Fibroblast of the conjunctiva (primary cell): ENCODE data around the gene DNAH9.

Experiments used
- DNase-seq: peaks from one replicate; pipeline ENCODE4 v3.0.0-alpha.2; 2010; ENCODE audit warnings: low read depth

DNAH9 gene

GRCh38 chr17:11601661-11602060 lies 3.4 kb downstream of the DNAH9 start:
- DNase-seq = no peak

- DNase-seq = no peak
Observed at GRCh38 chr17:11608396-11608795, 10.1 kb downstream of the DNAH9 start.

GRCh38 chr17:11610999-11611566 lies 12.8 kb downstream of the DNAH9 start:
- DNase-seq = no peak

- no peak for DNase-seq
Observed at GRCh38 chr17:11612956-11613355, 14.7 kb downstream of the DNAH9 start.

GRCh38 chr17:11618861-11619566 lies 20.7 kb downstream of the DNAH9 start:
- no peak for DNase-seq

- no peak for DNase-seq
Observed at GRCh38 chr17:11622492-11622891, 24.2 kb downstream of the DNAH9 start.

DNA sequence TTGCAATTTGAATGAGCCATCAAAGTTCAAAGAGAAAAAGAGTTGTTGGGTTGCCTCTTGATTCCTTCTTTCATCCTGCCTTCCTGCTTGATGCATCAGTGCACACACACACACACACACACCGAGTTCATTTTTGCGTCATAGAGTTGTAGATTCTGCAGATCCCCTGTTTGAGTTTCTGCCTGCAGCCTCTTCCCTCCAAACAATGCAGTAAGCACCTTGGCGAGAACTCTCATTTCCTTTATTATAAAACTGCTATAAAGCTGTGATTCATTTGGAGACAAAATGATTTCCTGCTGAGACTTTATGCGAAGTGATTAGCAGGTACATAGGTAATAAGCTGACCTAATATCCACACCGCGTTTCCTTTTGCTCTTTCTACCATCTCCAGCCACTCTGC lies 26.7 kb downstream of the DNAH9 start:
- no peak for DNase-seq

- no peak for DNase-seq
Observed at GRCh38 chr17:11625878-11626277, 27.6 kb downstream of the DNAH9 start.

GRCh38 chr17:11627301-11627940 lies 29.2 kb downstream of the DNAH9 start:
- no peak for DNase-seq

DNA sequence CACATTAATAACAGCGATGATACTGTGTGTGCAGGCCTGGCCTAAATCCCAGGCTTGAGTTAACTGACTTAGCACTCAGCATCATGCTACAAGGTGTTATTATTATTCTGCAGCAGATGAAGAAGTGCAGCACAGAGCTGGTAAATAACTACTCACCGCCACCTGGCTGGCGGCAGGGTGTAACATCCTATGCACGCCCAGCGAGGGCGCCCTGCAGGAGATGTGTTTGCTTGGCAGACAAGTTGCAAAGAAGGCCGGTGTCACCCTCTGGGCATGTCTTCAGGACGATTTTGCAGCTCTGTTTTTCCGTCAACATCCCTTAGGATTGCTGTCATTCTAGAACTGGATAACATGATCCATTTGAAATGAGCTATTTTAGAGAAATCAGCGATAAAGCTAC lies 30.1 kb downstream of the DNAH9 start:
- DNase-seq = no peak

DNA sequence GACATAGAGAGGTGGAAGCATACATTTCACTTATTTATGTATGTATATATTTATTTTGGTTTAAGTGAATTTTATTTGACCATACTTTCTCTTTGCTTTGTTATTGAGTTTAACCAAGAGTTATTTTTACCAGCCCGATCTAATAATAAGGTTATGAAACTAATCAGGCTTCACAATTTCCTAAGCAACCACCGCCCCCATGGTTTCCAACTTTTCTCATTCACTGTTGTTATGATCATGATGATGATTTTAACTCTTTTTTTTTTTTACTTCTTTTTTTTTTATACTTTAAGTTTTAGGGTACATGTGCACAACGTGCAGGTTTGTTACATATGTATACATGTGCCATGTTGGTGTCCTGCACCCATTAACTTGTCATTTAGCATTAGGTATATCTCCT lies 30.6 kb downstream of the DNAH9 start:
- DNase-seq = no peak

DNA sequence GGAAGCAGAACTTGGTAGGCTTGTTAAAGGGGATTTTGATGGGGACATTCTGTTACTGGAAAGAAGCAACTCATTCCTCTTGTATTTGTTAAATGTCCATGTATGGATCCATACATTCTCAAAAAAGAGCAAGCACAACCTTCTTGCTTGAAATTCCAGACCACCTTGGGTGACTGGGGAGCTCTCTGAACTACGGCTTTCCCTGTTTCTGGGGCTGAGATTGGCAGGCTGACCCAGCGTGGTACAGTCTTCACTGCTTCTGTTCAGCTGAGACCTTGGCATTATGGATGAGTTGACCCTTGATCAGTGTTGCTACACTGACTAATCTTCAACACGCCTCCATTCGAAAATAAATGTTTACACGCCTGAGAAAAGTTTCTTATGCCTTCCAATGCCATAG lies 38.5 kb downstream of the DNAH9 start:
- DNase-seq = no peak

GRCh38 chr17:11637796-11638195 lies 39.5 kb downstream of the DNAH9 start:
- no peak for DNase-seq

DNA sequence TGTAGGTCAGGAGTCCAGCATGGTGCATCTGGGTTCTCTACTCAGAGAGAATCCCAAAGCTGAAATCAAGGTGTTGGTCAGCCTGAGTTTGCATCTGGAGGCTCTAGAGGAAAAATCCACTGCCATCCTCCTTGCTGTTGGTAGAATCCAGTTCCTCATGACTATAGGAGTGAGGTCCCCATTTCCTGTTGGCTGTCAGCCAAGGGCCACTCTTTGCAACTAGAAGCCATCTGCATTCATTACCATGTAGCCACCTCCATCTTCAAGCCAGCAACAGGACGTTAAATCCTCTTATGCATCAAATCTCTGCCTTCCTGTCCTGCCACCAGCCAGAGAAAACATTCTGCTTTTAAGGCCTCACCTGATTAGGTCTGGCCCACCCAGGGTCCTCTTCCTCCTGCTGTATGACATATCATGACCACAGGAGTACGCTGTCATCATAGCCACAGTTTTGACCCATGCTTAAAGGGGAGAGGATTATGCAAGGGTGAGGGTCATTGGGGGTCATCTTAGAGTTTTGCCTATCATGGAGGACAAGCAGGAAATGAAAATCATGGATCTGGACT lies 40.5 kb downstream of the DNAH9 start:
- DNase-seq = no peak

GRCh38 chr17:11639736-11640462 lies 41.6 kb downstream of the DNAH9 start:
- no peak for DNase-seq

DNA sequence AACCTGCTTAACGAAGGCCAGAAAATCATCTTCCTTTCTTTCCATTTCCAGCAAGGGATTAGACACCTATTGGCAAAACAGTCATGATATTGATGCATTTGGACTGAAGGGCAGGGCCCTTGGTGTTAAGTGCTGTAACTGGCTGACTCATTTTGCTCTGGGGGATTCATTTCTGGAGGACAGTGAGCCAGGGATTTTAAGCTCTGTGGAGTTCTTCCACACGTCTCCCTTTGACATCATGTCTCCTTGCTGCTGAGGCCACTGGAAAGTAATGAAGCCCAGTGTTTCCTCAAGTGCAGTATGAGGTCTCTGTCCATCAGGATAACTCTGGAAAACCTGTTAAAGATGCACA lies 42.2 kb downstream of the DNAH9 start:
- DNase-seq = no peak

- no peak for DNase-seq
Observed at GRCh38 chr17:11641521-11642275, 43.4 kb downstream of the DNAH9 start.

GRCh38 chr17:11642655-11643054 lies 44.4 kb downstream of the DNAH9 start:
- DNase-seq = no peak

- DNase-seq = no peak
Observed at GRCh38 chr17:11643851-11644250, 45.6 kb downstream of the DNAH9 start.

DNA sequence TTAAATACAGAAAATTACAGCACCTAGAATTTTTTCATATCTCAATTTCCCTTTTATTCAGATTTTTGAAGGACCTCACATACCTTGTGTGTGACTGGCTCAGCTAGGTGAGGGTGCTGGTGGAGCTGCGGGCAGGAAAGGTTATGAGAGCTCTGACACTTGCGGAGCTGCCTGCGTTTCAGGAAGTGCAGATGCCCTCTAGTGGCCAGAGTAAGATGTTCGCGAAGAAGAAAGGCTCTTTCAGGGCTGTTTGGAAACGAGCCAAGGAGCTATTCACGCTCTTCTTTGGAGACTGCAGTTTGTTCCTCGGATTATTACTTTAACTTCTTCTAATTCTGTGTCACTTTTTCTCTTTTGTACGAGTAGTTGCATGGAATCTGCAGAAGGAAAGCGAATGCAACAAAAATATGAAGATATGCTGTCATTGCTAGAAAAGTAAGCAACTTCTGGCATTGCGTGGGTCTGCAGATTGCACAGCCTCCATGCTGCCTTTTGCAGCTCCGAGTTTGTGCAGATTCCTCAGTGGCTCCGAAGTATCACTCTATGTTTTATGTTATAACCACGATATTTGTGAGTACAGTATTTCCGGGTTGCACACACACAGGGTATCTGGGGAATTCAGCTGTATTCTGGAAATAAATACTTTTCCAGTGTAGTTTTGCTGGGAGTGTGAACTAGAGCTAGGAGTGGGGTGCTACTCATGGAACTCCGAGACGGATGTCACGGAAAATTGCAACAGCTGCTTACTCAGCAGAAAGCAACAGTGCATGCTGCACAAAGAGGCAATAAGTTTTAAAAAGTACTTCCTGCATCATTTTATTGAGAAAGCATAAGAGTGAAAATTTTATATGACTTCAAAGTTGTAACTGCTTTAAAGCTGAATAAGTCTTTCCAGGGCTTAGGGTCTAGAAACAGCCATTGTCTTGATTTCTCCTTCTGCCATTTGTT lies 46.3 kb downstream of the DNAH9 start:
- peak; percentile 49 for DNase-seq

GRCh38 chr17:11645426-11645825 lies 47.2 kb downstream of the DNAH9 start:
- no peak for DNase-seq
